Prostate gland (tissue), 2 donors: ENCODE measurements around the gene POTEF.

ENCODE experiments used
- CTCF ChIP-seq, 4 experiments: fragments of 200-600 bp in 2 of 4; fragments of 450-650 bp in 2 of 4; sonication (generic) in 2 of 4; IDR thresholded peaks; 1 replicate in 3 of 4; 2 replicates in 1 of 4; pipeline ENCODE4 v1.5.1; 2016 to 2019; ENCODE audit warnings: antibody characterized with exemption in 4 of 4, mild to moderate bottlenecking in 2 of 4, moderate library complexity in 2 of 4
- POLR2A ChIP-seq: fragments of 450-650 bp; IDR thresholded peaks from one replicate; pipeline ENCODE4 v1.6.1; 2016; ENCODE audit warnings: antibody characterized with exemption, mild to moderate bottlenecking
- POLR2AphosphoS5 ChIP-seq: sonication (generic); formaldehyde crosslinking; IDR thresholded peaks from one replicate; pipeline ENCODE4 v1.6.1; 2017; ENCODE audit warnings: antibody characterized with exemption

- TF ChIP-seq CTCF (IDR thresholded peaks at IDR 0.05), result no peak
- TF ChIP-seq POLR2A, result no peak
- TF ChIP-seq POLR2AphosphoS5, result no peak
Measured at GRCh38 chr2:130169896-130170295, 40.9 kb upstream of the POTEF start.
